ES-I3 (cell line): ENCODE measurements around the gene COL15A1.
"Not testable (repeated sequence)": the region's sequence is repeated elsewhere in the genome, so short reads cannot be mapped to it uniquely, and the experiment has no call there.

Source experiments
- H3K36me3 ChIP-seq: 2 replicates; pipeline ENCODE4 v1.6.1; 2013; ENCODE audit warnings: mild to moderate bottlenecking, low read length, control low read depth, moderate library complexity; ENCODE audit not compliant: insufficient read depth
- H3K4me1 ChIP-seq: 2 replicates; pipeline ENCODE4 v1.6.1; 2013; ENCODE audit warnings: mild to moderate bottlenecking, control low read depth, low read length; ENCODE audit not compliant: insufficient read depth
- H3K9ac ChIP-seq: 2 replicates; pipeline ENCODE4 v1.6.1; 2013; ENCODE audit warnings: low read depth, mild to moderate bottlenecking, low read length, moderate library complexity
- H3K9me3 ChIP-seq: 2 replicates; pipeline ENCODE4 v1.6.1; 2013; ENCODE audit warnings: mild to moderate bottlenecking, low read length, moderate library complexity; ENCODE audit not compliant: control insufficient read depth, insufficient read depth

The COL15A1 gene

GRCh38 chr9:98943682-98944056, at the start of gene COL15A1:
TSS of gene COL15A1 (plus strand) at chr9:98943907. CDS start at chr9:98944062, 155 bp downstream.
- H3K4me1 ChIP-seq = peaks cover 8% of the 10 kb centered on the region
- H3K9me3 ChIP-seq = no peaks in the 10 kb centered on the region
- no peaks in the 10 kb centered on the region for H3K36me3 ChIP-seq
- peak within 1 kb of the TSS; percentile 49 for H3K9ac ChIP-seq

GRCh38 chr9:98894171-98894570, 49.5 kb upstream of the COL15A1 start:
- Histone ChIP-seq H3K9me3 (no peaks in the 10 kb centered on the region), H3K36me3 (no peaks in the 10 kb centered on the region), H3K9ac (no peak overlapping the region), H3K4me1 (no peaks in the 10 kb centered on the region)

- Histone ChIP-seq H3K4me1 (no peaks in the 10 kb centered on the region), H3K9ac (no peak overlapping the region), H3K36me3 (no peaks in the 10 kb centered on the region), H3K9me3 (no peaks in the 10 kb centered on the region)
Measured at GRCh38 chr9:98894761-98895160, 48.9 kb upstream of the COL15A1 start.

- no peaks in the 10 kb centered on the region for H3K36me3 ChIP-seq
- H3K9me3 ChIP-seq = no peaks in the 10 kb centered on the region
- H3K4me1 ChIP-seq = no peaks in the 10 kb centered on the region
- no peak overlapping the region for H3K9ac ChIP-seq
Measured at GRCh38 chr9:98896632-98897031, 47.1 kb upstream of the COL15A1 start.

GRCh38 chr9:98897745-98898144, 46.0 kb upstream of the COL15A1 start:
- H3K9ac ChIP-seq = no peak overlapping the region
- H3K36me3 ChIP-seq = no peaks in the 10 kb centered on the region
- H3K4me1 ChIP-seq = no peaks in the 10 kb centered on the region
- no peaks in the 10 kb centered on the region for H3K9me3 ChIP-seq

GRCh38 chr9:98899408-98900056, 44.2 kb upstream of the COL15A1 start:
- Histone ChIP-seq H3K4me1 (no peaks in the 10 kb centered on the region), H3K9ac (no peak overlapping the region), H3K9me3 (no peaks in the 10 kb centered on the region), H3K36me3 (no peaks in the 10 kb centered on the region)

GRCh38 chr9:98900244-98900643, 43.5 kb upstream of the COL15A1 start:
- Histone ChIP-seq H3K4me1 (no peaks in the 10 kb centered on the region), H3K9me3 (no peaks in the 10 kb centered on the region), H3K9ac (no peak overlapping the region), H3K36me3 (no peaks in the 10 kb centered on the region)

- Histone ChIP-seq H3K4me1 (no peaks in the 10 kb centered on the region), H3K36me3 (no peaks in the 10 kb centered on the region), H3K9ac (no peak overlapping the region), H3K9me3 (no peaks in the 10 kb centered on the region)
Measured at GRCh38 chr9:98900725-98901124, 43.0 kb upstream of the COL15A1 start.

- H3K9ac ChIP-seq, H3K9me3 ChIP-seq, H3K36me3 ChIP-seq, H3K4me1 ChIP-seq: not testable (repeated sequence)
Measured at GRCh38 chr9:98901843-98902242, 41.9 kb upstream of the COL15A1 start.

GRCh38 chr9:98902516-98902915, 41.2 kb upstream of the COL15A1 start:
- H3K36me3 ChIP-seq = no peaks in the 10 kb centered on the region
- no peaks in the 10 kb centered on the region for H3K4me1 ChIP-seq
- no peak overlapping the region for H3K9ac ChIP-seq
- no peaks in the 10 kb centered on the region for H3K9me3 ChIP-seq

- H3K9me3 ChIP-seq = no peaks in the 10 kb centered on the region
- H3K9ac ChIP-seq = no peak overlapping the region
- H3K4me1 ChIP-seq = no peaks in the 10 kb centered on the region
- H3K36me3 ChIP-seq = no peaks in the 10 kb centered on the region
Measured at GRCh38 chr9:98902925-98903324, 40.8 kb upstream of the COL15A1 start.

- H3K9me3 ChIP-seq = no peaks in the 10 kb centered on the region
- H3K9ac ChIP-seq = no peak overlapping the region
- no peaks in the 10 kb centered on the region for H3K4me1 ChIP-seq
- no peaks in the 10 kb centered on the region for H3K36me3 ChIP-seq
Measured at GRCh38 chr9:98903961-98904411, 39.7 kb upstream of the COL15A1 start.

GRCh38 chr9:98905015-98905414, 38.7 kb upstream of the COL15A1 start:
- Histone ChIP-seq H3K36me3 (no peaks in the 10 kb centered on the region), H3K9ac (no peak overlapping the region), H3K9me3 (no peaks in the 10 kb centered on the region), H3K4me1 (no peaks in the 10 kb centered on the region)

- Histone ChIP-seq H3K36me3 (no peaks in the 10 kb centered on the region), H3K9ac (no peak overlapping the region), H3K9me3 (no peaks in the 10 kb centered on the region), H3K4me1 (no peaks in the 10 kb centered on the region)
Measured at GRCh38 chr9:98906273-98907040, 37.2 kb upstream of the COL15A1 start.

GRCh38 chr9:98907055-98907454, 36.7 kb upstream of the COL15A1 start:
- Histone ChIP-seq H3K4me1 (no peaks in the 10 kb centered on the region), H3K9me3 (no peaks in the 10 kb centered on the region), H3K36me3 (no peaks in the 10 kb centered on the region), H3K9ac (no peak overlapping the region)
